Muscle layer of duodenum (tissue), 2 donors: ENCODE results near the gene MBNL2.
A peak's percentile ranks its signal among the peaks of the same experiment; 100 is the strongest.

Source experiments
- H3K27ac ChIP-seq: one replicate; pipeline ENCODE4 v1.7.0; 2013; ENCODE audit warnings: mild to moderate bottlenecking, low read length
- H3K27me3 ChIP-seq: one replicate; pipeline ENCODE4 v1.7.0; 2013; ENCODE audit warnings: low read depth, mild to moderate bottlenecking, control low read depth, low read length
- H3K36me3 ChIP-seq, 2 donors: one replicate each; pipeline ENCODE4 v1.7.0; 2013; ENCODE audit warnings: low read length in 2 of 2, control low read depth in 1 of 2, mild to moderate bottlenecking in 1 of 2; ENCODE audit not compliant: insufficient read depth in 2 of 2, control insufficient read depth in 1 of 2
- H3K4me1 ChIP-seq, 2 donors: one replicate each; pipeline ENCODE4 v1.7.0; 2013; ENCODE audit warnings: low read length in 2 of 2, mild to moderate bottlenecking in 2 of 2, control low read depth in 1 of 2, moderate library complexity in 1 of 2; ENCODE audit not compliant: insufficient read depth in 2 of 2, control insufficient read depth in 1 of 2
- H3K4me3 ChIP-seq, 2 donors: one replicate each; pipeline ENCODE4 v1.7.0; 2013; ENCODE audit warnings: low read length in 2 of 2, low read depth in 1 of 2, mild to moderate bottlenecking in 1 of 2
- H3K9me3 ChIP-seq, 2 donors: one replicate each; pipeline ENCODE4 v1.7.0; 2013; ENCODE audit warnings: low read length in 2 of 2, control low read depth in 1 of 2, mild to moderate bottlenecking in 1 of 2; ENCODE audit not compliant: control insufficient read depth in 1 of 2
- donor health status: healthy.

MBNL2 gene

DNA sequence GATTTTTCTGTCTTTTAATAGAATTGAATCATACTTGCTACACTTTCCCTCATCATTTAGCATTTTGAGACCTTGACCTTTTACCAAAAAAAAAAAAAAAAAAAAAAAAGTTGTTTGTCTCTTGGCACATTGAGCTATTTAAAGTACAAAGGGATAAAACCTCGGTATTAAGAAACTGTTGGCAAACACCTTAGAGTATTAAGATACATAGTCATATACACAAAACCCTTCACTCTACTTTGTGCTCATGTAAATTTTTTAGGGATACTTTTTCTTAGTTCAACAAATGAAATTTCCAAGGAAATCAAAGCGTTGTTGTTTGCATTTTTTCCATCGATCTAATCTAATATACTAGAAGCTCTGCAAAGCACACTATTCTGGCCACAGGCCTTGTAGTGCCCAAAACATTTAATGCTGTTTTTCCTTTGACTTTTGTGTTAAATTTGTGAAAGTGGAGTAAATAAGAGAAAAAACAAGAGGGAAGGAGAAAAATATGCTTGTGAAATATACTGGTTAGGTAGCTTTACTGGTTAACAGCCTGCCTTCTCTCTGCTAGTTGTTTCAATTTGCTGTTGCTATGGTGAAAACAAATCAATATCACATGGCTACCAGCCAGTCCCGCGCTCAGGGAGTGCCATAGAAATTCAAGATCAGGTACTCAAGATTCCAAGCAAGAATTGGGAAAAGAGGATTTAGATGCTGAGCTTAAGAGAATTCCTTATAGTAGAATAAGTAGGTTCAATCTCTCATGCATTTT, 2.6 kb downstream of the MBNL2 start:
- peak overlapping the region; percentile 68 to 88 for H3K4me3 ChIP-seq
- H3K36me3 ChIP-seq, result peaks cover 3 to 6% of the 10 kb centered on the region in 2 donors
- no peaks in the 10 kb centered on the region for H3K9me3 ChIP-seq
- H3K27ac ChIP-seq, result peak overlapping the region; percentile 98
- no peaks in the 10 kb centered on the region for H3K27me3 ChIP-seq
- H3K4me1 ChIP-seq, result peaks cover 19 to 32% of the 10 kb centered on the region in 2 donors

DNA sequence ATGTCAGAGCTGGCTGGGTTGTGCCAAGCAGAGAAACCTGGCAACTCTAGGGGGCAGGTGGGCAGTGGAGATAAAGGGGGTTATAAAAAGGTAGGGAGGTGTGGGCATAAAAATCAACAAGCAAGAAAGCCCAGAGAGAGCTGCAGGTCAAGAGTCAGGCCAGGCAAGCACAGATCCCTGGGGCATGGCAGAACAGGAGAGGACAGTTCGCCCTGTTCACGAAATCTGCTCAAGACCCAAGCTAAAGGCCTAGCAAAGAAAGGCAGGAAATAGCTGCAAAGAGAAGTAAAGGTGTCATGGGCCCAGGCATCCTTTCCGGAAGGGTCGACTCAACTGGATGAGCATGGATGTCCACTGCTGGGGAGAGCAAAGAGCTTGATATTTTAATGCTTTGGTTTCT, 3.4 kb downstream of the MBNL2 start:
- Histone ChIP-seq H3K27me3 (no peaks in the 10 kb centered on the region), H3K36me3 (peaks cover 3 to 6% of the 10 kb centered on the region in 2 donors), H3K27ac (peak overlapping the region; percentile 98), H3K9me3 (no peaks in the 10 kb centered on the region), H3K4me3 (peak overlapping the region; percentile 68 to 88), H3K4me1 (peaks cover 19 to 32% of the 10 kb centered on the region in 2 donors)

DNA sequence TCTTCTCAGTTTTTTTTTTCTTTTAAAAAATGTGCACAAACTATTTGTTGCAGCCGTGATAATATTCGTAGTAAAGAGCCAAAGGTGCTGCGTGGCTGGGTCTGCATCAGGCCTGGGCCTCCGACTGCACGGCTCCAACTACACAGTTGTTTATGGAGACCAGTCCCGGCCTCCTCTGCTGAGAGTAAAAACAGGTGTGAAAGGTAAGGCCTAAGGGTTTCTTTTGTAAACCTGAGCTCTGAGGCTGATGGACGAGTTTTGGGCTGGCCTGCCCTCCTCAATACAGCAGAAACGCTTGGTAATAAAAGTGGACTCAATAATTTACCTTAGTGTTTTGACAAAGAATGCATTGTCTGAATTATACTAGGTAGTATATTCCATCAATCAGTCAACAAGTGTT, 3.9 kb downstream of the MBNL2 start:
- Histone ChIP-seq H3K4me1 (peaks cover 19 to 35% of the 10 kb centered on the region in 2 donors), H3K27me3 (no peaks in the 10 kb centered on the region), H3K4me3 (peak overlapping the region; percentile 22 to 68), H3K36me3 (peaks cover 3 to 6% of the 10 kb centered on the region in 2 donors), H3K9me3 (no peaks in the 10 kb centered on the region), H3K27ac (peak overlapping the region; percentile 98)

DNA sequence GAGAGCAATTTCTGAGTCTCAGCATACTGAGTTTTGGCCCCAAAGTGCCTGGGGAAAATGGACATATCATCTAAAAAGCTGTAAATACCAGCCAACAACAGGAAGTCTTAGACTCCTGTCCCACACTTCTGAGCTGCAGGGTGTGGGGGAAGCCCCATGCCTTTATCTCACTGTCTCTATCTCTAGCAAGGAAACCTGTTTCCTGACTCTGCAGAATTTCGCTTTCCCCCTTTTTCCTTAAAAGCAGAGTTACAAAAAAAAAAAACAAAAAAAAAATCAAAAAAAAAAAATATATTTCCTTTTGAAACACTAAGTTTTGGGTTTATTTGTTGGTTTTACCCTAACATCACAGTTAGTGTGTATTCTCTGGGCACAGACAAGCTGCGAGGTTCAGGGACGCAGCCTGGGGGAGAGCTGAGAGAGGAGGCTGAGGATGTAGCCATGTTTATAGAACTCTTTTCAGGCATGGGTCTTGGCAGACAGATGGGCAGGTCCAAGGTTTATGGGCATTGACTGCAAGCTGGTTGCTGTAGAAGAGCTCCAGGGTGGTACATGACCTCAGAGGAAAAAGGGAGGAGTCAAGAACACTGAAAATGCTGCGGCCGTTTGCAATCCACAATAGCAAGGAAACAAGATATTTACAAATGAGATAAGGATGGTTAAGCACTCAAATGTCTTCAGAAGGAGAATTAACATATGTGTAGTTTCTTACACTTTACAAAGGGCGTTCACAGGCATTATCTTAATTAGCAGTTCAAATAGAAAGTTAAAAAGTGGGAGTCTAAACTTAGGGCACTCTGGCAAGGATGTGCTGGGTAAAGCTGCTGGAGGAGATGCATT, 4.9 kb downstream of the MBNL2 start:
- peaks cover 26 to 39% of the 10 kb centered on the region in 2 donors for H3K4me1 ChIP-seq
- no peaks in the 10 kb centered on the region for H3K9me3 ChIP-seq
- H3K4me3 ChIP-seq, result peak overlapping the region; percentile 28 to 68
- peak overlapping the region; percentile 98 for H3K27ac ChIP-seq
- peaks cover 3 to 6% of the 10 kb centered on the region in 2 donors for H3K36me3 ChIP-seq
- no peaks in the 10 kb centered on the region for H3K27me3 ChIP-seq

DNA sequence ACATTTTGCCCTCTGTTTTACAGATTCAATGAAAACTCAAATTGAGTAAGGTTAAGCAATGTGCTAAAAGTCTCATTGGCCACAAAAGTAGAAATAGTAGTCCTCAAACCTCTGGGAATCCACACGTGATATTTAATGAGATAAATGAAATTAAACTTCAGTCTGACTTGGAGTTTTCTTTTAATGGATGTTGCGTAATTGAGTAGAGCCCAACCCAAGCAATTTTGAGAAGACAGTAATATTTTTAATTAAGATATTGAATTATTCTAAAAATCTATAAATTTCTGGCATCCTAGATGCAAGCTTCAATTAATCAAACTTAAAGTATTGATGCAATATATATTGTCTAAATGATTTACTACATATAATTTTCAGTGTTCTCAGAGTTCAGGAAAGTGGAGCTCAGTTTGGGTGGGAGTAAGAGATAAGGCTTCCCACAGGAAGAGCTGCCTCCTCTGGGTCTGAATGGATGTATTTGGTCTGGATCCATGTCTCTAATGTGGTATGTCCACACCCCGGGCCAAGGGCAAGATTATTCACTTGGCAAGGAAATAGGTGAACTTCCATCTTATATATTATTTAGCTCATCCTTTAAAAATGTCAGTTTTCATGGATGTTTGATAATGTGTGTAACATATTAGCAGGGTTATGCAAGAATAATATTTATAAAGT, 6.9 kb downstream of the MBNL2 start:
- Histone ChIP-seq H3K36me3 (peaks cover 0 to 3% of the 10 kb centered on the region in 2 donors), H3K4me3 (no peak overlapping the region), H3K27ac (no peak overlapping the region), H3K9me3 (no peaks in the 10 kb centered on the region), H3K4me1 (peaks cover 32 to 44% of the 10 kb centered on the region in 2 donors), H3K27me3 (no peaks in the 10 kb centered on the region)

DNA sequence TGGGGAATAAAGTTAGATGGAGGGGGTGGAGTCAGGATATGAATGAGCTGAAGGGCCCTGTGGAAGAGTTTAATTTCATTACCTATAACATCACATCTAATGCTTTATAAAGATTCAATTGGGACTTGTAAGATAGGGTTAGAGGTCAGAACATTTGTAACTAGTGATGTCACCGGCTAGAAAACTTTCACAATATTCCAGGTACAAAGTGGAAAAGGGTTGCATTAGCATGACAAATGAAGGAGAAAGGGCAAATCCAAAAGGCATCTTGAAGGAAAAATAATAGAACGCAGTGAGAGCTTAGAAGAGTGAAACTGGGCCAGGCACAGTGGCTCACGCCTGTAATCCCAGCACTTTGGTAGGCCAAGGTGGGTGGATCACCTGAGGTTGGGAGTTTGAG, 7.6 kb downstream of the MBNL2 start:
- Histone ChIP-seq H3K9me3 (no peaks in the 10 kb centered on the region), H3K4me3 (no peak overlapping the region), H3K27ac (no peak overlapping the region), H3K36me3 (peaks cover 0 to 3% of the 10 kb centered on the region in 2 donors), H3K4me1 (peaks cover 35 to 44% of the 10 kb centered on the region in 2 donors), H3K27me3 (no peaks in the 10 kb centered on the region)

DNA sequence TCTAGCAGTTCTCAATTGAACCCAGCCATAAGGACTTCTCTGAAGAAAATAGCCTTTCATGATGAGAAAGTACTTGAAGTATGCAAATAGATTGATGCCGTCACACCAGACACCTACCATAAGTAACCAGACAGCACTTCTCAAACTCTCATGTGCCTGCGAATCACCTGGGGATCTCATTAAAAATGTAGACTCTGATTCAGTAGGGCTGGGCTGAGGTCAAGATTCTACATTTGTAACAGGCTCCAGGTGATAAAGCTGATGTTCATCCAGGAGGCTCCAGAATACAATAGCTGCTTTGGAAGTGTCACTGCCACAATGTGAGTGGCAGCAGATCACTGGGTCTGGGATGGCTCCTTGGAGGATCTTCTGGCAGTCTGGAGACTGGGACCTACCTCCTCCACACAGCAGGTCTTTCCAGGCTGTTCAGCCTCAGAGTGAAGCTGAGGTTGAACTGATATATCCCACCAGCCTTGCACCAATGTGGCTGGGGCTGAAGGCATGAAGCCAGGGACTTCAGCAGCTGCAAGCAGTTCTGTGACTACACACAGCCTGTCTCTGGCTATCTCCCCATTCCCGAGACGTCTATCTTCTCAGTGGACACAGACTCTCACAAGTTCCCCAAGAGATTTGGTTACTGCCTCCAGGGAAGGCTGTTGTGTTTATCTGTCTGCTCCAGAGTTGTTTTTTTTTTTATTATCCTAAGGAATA, 9.1 kb downstream of the MBNL2 start:
- peaks cover 32 to 33% of the 10 kb centered on the region in 2 donors for H3K4me1 ChIP-seq

DNA sequence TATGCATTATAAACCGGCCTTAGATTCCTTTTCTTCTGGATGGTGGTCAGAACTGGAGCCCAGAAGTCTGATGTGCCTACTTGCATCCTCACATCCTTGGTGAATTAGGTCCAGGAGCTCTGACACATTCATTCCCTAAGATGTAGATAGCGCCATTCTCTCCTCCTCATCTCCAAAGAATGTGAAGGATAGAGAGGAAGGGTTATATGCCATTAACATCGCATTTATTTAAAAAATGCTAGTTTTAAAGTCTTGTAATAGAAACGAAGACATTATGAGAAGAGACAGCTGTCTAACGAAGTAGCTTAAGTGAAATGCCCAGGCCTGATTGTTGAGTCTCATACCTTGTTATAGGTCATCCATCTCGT, 9.7 kb downstream of the MBNL2 start:
- Histone ChIP-seq H3K36me3 (peaks cover 0 to 3% of the 10 kb centered on the region in 2 donors), H3K9me3 (no peaks in the 10 kb centered on the region), H3K4me3 (no peak overlapping the region), H3K4me1 (peaks cover 26 to 30% of the 10 kb centered on the region in 2 donors), H3K27ac (no peak overlapping the region), H3K27me3 (no peaks in the 10 kb centered on the region)

More for the DNA sequence above, 9.1 kb downstream of the MBNL2 start:
- H3K27me3 ChIP-seq, result no peaks in the 10 kb centered on the region
- H3K4me3 ChIP-seq, result no peak overlapping the region
- no peak overlapping the region for H3K27ac ChIP-seq
- H3K9me3 ChIP-seq, result no peaks in the 10 kb centered on the region
- H3K36me3 ChIP-seq, result peaks cover 0 to 3% of the 10 kb centered on the region in 2 donors

DNA sequence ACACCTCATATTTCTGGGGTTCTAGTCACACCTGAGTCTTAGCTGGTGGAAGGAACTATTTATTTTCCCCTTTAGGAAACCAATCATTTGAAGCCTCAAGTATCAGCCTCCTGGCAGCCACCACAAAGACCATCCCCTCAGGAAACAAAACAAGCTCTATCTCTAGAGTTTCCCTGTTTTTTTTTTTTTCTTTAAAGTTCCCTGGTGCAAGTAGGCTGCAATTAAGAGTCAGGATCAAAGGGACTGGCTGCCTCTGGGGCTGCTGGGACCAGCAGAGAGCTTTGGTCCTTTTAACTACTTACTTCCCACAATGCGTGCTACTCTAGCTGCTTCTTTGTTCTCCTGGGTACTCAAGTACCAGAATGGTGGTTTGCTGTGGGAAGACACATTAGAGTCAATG, 11.4 kb downstream of the MBNL2 start:
- Histone ChIP-seq H3K4me1 (peaks cover 21 to 31% of the 10 kb centered on the region in 2 donors), H3K27me3 (no peaks in the 10 kb centered on the region), H3K4me3 (no peak overlapping the region), H3K9me3 (no peaks in the 10 kb centered on the region), H3K27ac (no peak overlapping the region), H3K36me3 (no peaks in the 10 kb centered on the region)

DNA sequence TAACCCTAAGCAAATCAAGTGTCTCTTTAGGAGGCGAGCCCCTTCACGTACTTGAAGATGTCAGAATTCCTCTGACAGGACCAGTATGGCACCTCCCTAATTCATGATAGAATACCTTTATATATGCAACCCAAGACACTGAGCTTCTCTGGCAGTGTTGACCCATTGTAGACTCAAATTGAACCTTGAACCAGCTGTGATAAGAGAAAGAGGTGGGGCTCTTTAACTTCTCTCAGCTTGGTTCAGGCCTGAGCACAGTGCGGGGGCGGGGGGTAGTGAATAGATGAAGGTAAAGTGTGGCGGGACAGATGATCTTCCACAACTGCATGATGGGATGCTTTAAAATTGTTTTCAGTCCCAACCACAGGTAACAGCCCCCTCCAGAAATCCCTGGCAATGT, 12.1 kb downstream of the MBNL2 start:
- H3K4me1 ChIP-seq, result peaks cover 21 to 37% of the 10 kb centered on the region in 2 donors
- no peak overlapping the region for H3K4me3 ChIP-seq
- no peaks in the 10 kb centered on the region for H3K36me3 ChIP-seq
- H3K27me3 ChIP-seq, result no peaks in the 10 kb centered on the region
- no peaks in the 10 kb centered on the region for H3K9me3 ChIP-seq
- peak overlapping the region; percentile 84 for H3K27ac ChIP-seq
